Measurements from ENCODE around the gene SLC25A23. TPM values are rescaled to one million over a fixed set of nuclear protein-coding genes. Genes with fewer than 3 reads are reported as not detected.

Gene SLC25A23
- total and polyA plus RNA-seq, 2 donors from 2014 or later = 69.2 to 76.6 TPM

DNA sequence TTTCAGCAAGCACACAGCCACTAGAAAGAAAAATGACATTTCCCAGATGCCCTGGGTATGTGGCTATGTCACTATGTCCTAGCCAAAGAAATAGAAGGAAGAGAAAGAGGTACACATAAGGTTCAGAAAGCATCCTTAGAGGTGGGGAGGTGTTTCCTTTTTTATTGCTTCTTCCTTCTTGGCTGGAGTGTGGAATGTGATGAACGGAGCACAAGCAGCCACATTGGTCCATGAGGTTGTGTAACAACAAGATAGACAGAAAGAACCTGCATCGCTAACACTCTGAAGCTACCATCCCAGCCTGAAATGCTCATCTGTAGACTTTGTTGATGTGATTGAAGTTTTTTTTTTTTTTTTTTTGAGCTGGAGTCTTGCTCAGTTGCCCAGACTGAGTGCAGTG lies 6.7 kb downstream of the SLC25A23 start:
- Histone ChIP-seq H3K36me3 (ENCODE audit: control insufficient read depth in 2 of 3, insufficient read depth in 3 of 3, low read length in 3 of 3) (peaks cover 6 to 24% (median 10%) of the 10 kb centered on the region in 3 donors), H3K27ac (ENCODE audit: low read depth in 2 of 2, low read length in 2 of 2) (no peak overlapping the region), H3K9ac (ENCODE audit: low read length in 3 of 3) (no peak overlapping the region), H3K27me3 (ENCODE audit: control insufficient read depth, insufficient read depth, low read length) (no peaks in the 10 kb centered on the region), H3K4me1 (ENCODE audit: control insufficient read depth in 2 of 3, insufficient read depth in 2 of 3, low read depth in 1 of 3, low read length in 3 of 3) (no peaks in the 10 kb centered on the region), H3K9me3 (ENCODE audit: control insufficient read depth in 2 of 3, insufficient read depth in 1 of 3, low read length in 3 of 3) (no peaks in the 10 kb centered on the region), H3K4me3 (ENCODE audit: low read length in 3 of 3) (no peak overlapping the region)
- FAIRE-seq (no peak), DNase-seq (no peak)
- TF ChIP-seq, protein P1, sequence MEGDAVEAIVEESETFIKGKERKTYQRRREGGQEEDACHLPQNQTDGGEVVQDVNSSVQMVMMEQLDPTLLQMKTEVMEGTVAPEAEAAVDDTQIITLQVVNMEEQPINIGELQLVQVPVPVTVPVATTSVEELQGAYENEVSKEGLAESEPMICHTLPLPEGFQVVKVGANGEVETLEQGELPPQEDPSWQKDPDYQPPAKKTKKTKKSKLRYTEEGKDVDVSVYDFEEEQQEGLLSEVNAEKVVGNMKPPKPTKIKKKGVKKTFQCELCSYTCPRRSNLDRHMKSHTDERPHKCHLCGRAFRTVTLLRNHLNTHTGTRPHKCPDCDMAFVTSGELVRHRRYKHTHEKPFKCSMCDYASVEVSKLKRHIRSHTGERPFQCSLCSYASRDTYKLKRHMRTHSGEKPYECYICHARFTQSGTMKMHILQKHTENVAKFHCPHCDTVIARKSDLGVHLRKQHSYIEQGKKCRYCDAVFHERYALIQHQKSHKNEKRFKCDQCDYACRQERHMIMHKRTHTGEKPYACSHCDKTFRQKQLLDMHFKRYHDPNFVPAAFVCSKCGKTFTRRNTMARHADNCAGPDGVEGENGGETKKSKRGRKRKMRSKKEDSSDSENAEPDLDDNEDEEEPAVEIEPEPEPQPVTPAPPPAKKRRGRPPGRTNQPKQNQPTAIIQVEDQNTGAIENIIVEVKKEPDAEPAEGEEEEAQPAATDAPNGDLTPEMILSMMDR (IDR thresholded peaks at IDR 0.05; ENCODE audit: borderline replicate concordance, extremely low read depth, insufficient read depth) = no peak
- intact Hi-C loops (cut with DNase I) = no loop called here

DNA sequence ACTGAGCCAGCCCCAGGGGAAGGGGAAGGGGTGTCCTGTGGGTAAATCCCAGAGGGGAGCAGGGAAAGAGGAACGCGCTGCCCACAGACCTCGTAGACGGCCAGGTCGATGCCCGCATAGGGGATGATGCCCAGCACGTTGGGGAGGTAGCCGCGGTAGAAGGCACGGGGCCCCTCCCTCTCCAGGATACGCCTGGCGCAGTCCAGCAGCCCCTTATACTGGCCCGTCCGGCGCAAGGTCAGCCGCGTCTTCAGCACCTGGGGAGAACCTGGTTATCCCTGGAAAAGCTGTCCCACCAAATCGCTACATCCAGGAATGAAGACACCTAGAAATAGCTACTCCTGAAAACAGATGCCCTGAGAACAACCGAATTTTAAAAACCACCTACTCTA lies 7.4 kb downstream of the SLC25A23 start:
- no peaks in the 10 kb centered on the region for H3K27me3 ChIP-seq (ENCODE audit: control insufficient read depth, insufficient read depth, low read length)
- intact Hi-C loops (cut with DNase I) = no loop called here
- H3K9ac ChIP-seq (ENCODE audit: low read length in 3 of 3) = no peak overlapping the region
- H3K9me3 ChIP-seq (ENCODE audit: control insufficient read depth in 2 of 3, insufficient read depth in 1 of 3, low read length in 3 of 3) = no peaks in the 10 kb centered on the region
- H3K36me3 ChIP-seq (ENCODE audit: control insufficient read depth in 2 of 3, insufficient read depth in 3 of 3, low read length in 3 of 3) = peaks cover 6 to 24% (median 10%) of the 10 kb centered on the region in 3 donors
- no peak overlapping the region for H3K4me3 ChIP-seq (ENCODE audit: low read length in 3 of 3)
- H3K4me1 ChIP-seq (ENCODE audit: control insufficient read depth in 2 of 3, insufficient read depth in 2 of 3, low read depth in 1 of 3, low read length in 3 of 3) = no peaks in the 10 kb centered on the region
- DNase-seq (no peak), FAIRE-seq (no peak)
- no peak overlapping the region for H3K27ac ChIP-seq (ENCODE audit: low read depth in 2 of 2, low read length in 2 of 2)
- TF ChIP-seq, protein P1 (IDR thresholded peaks at IDR 0.05; ENCODE audit: borderline replicate concordance, extremely low read depth, insufficient read depth) = no peak

DNA sequence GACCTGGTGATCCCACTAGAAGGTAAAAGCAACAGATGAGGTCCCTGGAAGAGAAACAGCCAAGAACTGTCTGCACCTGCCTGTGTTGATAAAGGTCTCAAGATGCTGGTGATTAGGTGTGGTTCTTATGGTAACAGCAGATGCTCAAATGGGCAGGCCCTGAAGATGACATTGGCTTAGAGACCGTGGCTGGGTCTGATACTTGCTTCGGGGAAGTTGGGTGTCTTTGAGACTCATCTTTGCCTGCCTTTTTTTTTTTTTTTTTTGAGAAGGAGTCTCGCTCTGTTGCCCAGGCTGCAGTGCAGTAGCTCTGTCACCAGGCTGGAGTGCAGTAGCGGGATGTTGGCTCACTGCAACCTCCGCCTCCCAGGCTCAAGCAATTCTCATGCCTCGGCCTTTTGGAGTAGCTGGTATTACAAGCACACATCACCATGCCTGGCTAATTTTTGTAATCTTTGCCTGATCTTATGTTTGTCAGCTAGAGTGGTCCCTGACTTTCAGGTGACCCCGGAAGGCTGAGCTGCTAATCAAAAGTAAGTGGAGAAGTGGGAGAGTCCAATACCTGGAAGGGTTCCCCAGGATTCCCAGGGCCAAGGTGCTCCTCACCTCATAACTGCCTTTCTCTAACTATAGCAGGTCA lies 7.9 kb downstream of the SLC25A23 start:
- H3K36me3 ChIP-seq (ENCODE audit: control insufficient read depth in 2 of 3, insufficient read depth in 3 of 3, low read length in 3 of 3) = peaks cover 6 to 24% (median 12%) of the 10 kb centered on the region in 3 donors
- intact Hi-C loops (cut with DNase I) = no loop called here
- DNase-seq (no peak), FAIRE-seq (no peak)
- no peak overlapping the region for H3K4me3 ChIP-seq (ENCODE audit: low read length in 3 of 3)
- H3K27ac ChIP-seq (ENCODE audit: low read depth in 2 of 2, low read length in 2 of 2) = no peak overlapping the region
- no peaks in the 10 kb centered on the region for H3K4me1 ChIP-seq (ENCODE audit: control insufficient read depth in 2 of 3, insufficient read depth in 2 of 3, low read depth in 1 of 3, low read length in 3 of 3)
- H3K9me3 ChIP-seq (ENCODE audit: control insufficient read depth in 2 of 3, insufficient read depth in 1 of 3, low read length in 3 of 3) = no peaks in the 10 kb centered on the region
- TF ChIP-seq, protein P1 (IDR thresholded peaks at IDR 0.05; ENCODE audit: borderline replicate concordance, extremely low read depth, insufficient read depth) = no peak
- H3K9ac ChIP-seq (ENCODE audit: low read length in 3 of 3) = no peak overlapping the region
- H3K27me3 ChIP-seq (ENCODE audit: control insufficient read depth, insufficient read depth, low read length) = no peaks in the 10 kb centered on the region

DNA sequence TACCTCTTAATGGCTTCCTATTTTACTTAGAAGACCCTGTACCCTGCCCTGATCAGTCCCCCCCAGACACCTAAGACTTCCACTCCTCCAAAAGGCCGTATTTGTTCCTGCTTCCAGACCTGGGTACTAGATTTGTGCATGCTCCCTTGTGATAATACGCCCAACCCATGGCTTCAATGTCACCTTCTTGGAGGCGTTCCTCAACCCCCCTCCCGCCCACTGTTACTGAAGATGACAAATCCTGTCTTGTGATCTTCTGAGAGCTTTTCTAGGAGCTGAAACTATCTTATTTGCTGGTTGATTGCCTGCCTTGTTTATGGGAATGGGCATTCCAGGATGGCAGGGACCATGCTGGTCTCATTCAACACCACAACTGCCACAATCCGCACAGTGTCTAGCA lies 9.4 kb downstream of the SLC25A23 start:
- DNase-seq (no peak), FAIRE-seq (no peak)
- Histone ChIP-seq H3K9ac (ENCODE audit: low read length in 3 of 3) (no peak overlapping the region), H3K27ac (ENCODE audit: low read depth in 2 of 2, low read length in 2 of 2) (no peak overlapping the region), H3K27me3 (ENCODE audit: control insufficient read depth, insufficient read depth, low read length) (no peaks in the 10 kb centered on the region), H3K9me3 (ENCODE audit: control insufficient read depth in 2 of 3, insufficient read depth in 1 of 3, low read length in 3 of 3) (no peaks in the 10 kb centered on the region), H3K4me3 (ENCODE audit: low read length in 3 of 3) (no peak overlapping the region), H3K4me1 (ENCODE audit: control insufficient read depth in 2 of 3, insufficient read depth in 2 of 3, low read depth in 1 of 3, low read length in 3 of 3) (no peaks in the 10 kb centered on the region), H3K36me3 (ENCODE audit: control insufficient read depth in 2 of 3, insufficient read depth in 3 of 3, low read length in 3 of 3) (peaks cover 6 to 21% (median 16%) of the 10 kb centered on the region in 3 donors)
- TF ChIP-seq, protein P1 (IDR thresholded peaks at IDR 0.05; ENCODE audit: borderline replicate concordance, extremely low read depth, insufficient read depth) = no peak
- intact Hi-C loops (cut with DNase I) = no loop called here
